ENCODE data around the gene ITGA11.

Gene ITGA11

GRCh38 chr15:68276668-68277067 is 155.3 kb downstream of the ITGA11 start:
- Histone ChIP-seq H3K4me1 (peaks cover 29% of the 10 kb centered on the region), H3K36me3 (replicated peaks) (peaks cover 5% of the 10 kb centered on the region; the same call in 1 of the 2 replicates), H3K4me3 (peak overlapping the region; percentile 93), H3K9me3 (no peaks in the 10 kb centered on the region), H3K27me3 (ENCODE audit: low read depth) (no peaks in the 10 kb centered on the region)
- DNase-seq (ENCODE audit: low spot score in 2 of 2) = no peak
- in situ Hi-C loops (cut with MboI; ENCODE audit: low sequenced_read_pairs) = no loop called here

- DNase-seq (ENCODE audit: low spot score in 2 of 2) = no peak
- Histone ChIP-seq H3K27me3 (ENCODE audit: low read depth) (no peaks in the 10 kb centered on the region), H3K36me3 (replicated peaks) (peaks cover 5% of the 10 kb centered on the region; the same call in 1 of the 2 replicates), H3K9me3 (no peaks in the 10 kb centered on the region), H3K4me3 (no peak overlapping the region), H3K4me1 (peaks cover 18% of the 10 kb centered on the region)
- in situ Hi-C loops (cut with MboI; ENCODE audit: low sequenced_read_pairs) = no loop called here
Measured at GRCh38 chr15:68275165-68275746, 156.7 kb downstream of the ITGA11 start.

GRCh38 chr15:68274201-68274848 is 157.6 kb downstream of the ITGA11 start:
- H3K4me1 ChIP-seq = peaks cover 10% of the 10 kb centered on the region
- in situ Hi-C loops (cut with MboI; ENCODE audit: low sequenced_read_pairs) = no loop called here
- H3K36me3 ChIP-seq (replicated peaks) = peaks cover 4% of the 10 kb centered on the region; the same call in 1 of the 2 replicates
- H3K4me3 ChIP-seq = no peak overlapping the region
- H3K27me3 ChIP-seq (ENCODE audit: low read depth) = no peaks in the 10 kb centered on the region
- H3K9me3 ChIP-seq = no peaks in the 10 kb centered on the region
- DNase-seq (ENCODE audit: low spot score in 2 of 2) = no peak

GRCh38 chr15:68272721-68273271 is 159.2 kb downstream of the ITGA11 start:
- Histone ChIP-seq H3K27me3 (ENCODE audit: low read depth) (peaks cover 10% of the 10 kb centered on the region), H3K4me3 (no peak overlapping the region), H3K4me1 (peaks cover 10% of the 10 kb centered on the region), H3K9me3 (no peaks in the 10 kb centered on the region), H3K36me3 (replicated peaks) (no peaks in the 10 kb centered on the region)
- in situ Hi-C loops (cut with MboI; ENCODE audit: low sequenced_read_pairs) = no loop called here
- DNase-seq (ENCODE audit: low spot score in 2 of 2) = no peak

- in situ Hi-C loops (cut with MboI; ENCODE audit: low sequenced_read_pairs) = no loop called here
- Histone ChIP-seq H3K9me3 (no peaks in the 10 kb centered on the region), H3K4me1 (peaks cover 6% of the 10 kb centered on the region), H3K4me3 (no peak overlapping the region), H3K36me3 (replicated peaks) (no peaks in the 10 kb centered on the region), H3K27me3 (ENCODE audit: low read depth) (peaks cover 17% of the 10 kb centered on the region)
- no peak for DNase-seq (ENCODE audit: low spot score in 2 of 2)
Measured at GRCh38 chr15:68271854-68272471, 160.0 kb downstream of the ITGA11 start.

GRCh38 chr15:68268405-68268804 is 163.6 kb downstream of the ITGA11 start:
- in situ Hi-C loops (cut with MboI; ENCODE audit: low sequenced_read_pairs) = no loop called here
- Histone ChIP-seq H3K4me1 (peaks cover 8% of the 10 kb centered on the region), H3K27me3 (ENCODE audit: low read depth) (peaks cover 46% of the 10 kb centered on the region), H3K4me3 (no peak overlapping the region), H3K9me3 (no peaks in the 10 kb centered on the region), H3K36me3 (replicated peaks) (no peaks in the 10 kb centered on the region)
- no peak for DNase-seq (ENCODE audit: low spot score in 2 of 2)

- H3K4me1 ChIP-seq = peaks cover 21% of the 10 kb centered on the region
- DNase-seq (ENCODE audit: low spot score in 2 of 2) = no peak
Measured at GRCh38 chr15:68265674-68266073, 166.3 kb downstream of the ITGA11 start.

GRCh38 chr15:68265081-68265480 is 166.9 kb downstream of the ITGA11 start:
- in situ Hi-C loops (cut with MboI; ENCODE audit: low sequenced_read_pairs) = no loop called here
- H3K36me3 ChIP-seq (replicated peaks) = no peaks in the 10 kb centered on the region

More at GRCh38 chr15:68265674-68266073, 166.3 kb downstream of the ITGA11 start:
- Histone ChIP-seq H3K4me3 (no peak overlapping the region), H3K9me3 (no peaks in the 10 kb centered on the region), H3K27me3 (ENCODE audit: low read depth) (peaks cover 49% of the 10 kb centered on the region), H3K36me3 (replicated peaks) (no peaks in the 10 kb centered on the region)
- in situ Hi-C loops (cut with MboI; ENCODE audit: low sequenced_read_pairs) = no loop called here

GRCh38 chr15:68264282-68264681 is 167.7 kb downstream of the ITGA11 start:
- Histone ChIP-seq H3K4me3 (no peak overlapping the region), H3K27me3 (ENCODE audit: low read depth) (peaks cover 59% of the 10 kb centered on the region), H3K4me1 (peaks cover 21% of the 10 kb centered on the region), H3K9me3 (no peaks in the 10 kb centered on the region), H3K36me3 (replicated peaks) (no peaks in the 10 kb centered on the region)
- DNase-seq (ENCODE audit: low spot score in 2 of 2) = no peak
- in situ Hi-C loops (cut with MboI; ENCODE audit: low sequenced_read_pairs) = no loop called here

More at GRCh38 chr15:68265081-68265480, 166.9 kb downstream of the ITGA11 start:
- Histone ChIP-seq H3K9me3 (no peaks in the 10 kb centered on the region), H3K4me1 (peaks cover 21% of the 10 kb centered on the region), H3K27me3 (ENCODE audit: low read depth) (peaks cover 52% of the 10 kb centered on the region), H3K4me3 (no peak overlapping the region)
- no peak for DNase-seq (ENCODE audit: low spot score in 2 of 2)

- DNase-seq (ENCODE audit: low spot score in 2 of 2) = peak; percentile 63 to 97
- no peaks in the 10 kb centered on the region for H3K9me3 ChIP-seq
- peaks cover 21% of the 10 kb centered on the region for H3K4me1 ChIP-seq
- no peak overlapping the region for H3K4me3 ChIP-seq
- H3K27me3 ChIP-seq (ENCODE audit: low read depth) = peaks cover 54% of the 10 kb centered on the region
- H3K36me3 ChIP-seq (replicated peaks) = no peaks in the 10 kb centered on the region
- in situ Hi-C loops (cut with MboI; ENCODE audit: low sequenced_read_pairs) = no loop called here
Measured at GRCh38 chr15:68262514-68263356, 169.2 kb downstream of the ITGA11 start.

GRCh38 chr15:68261980-68262379 is 170.0 kb downstream of the ITGA11 start:
- H3K9me3 ChIP-seq = no peaks in the 10 kb centered on the region
- H3K4me1 ChIP-seq = peaks cover 21% of the 10 kb centered on the region
- H3K27me3 ChIP-seq (ENCODE audit: low read depth) = peaks cover 49% of the 10 kb centered on the region
- H3K4me3 ChIP-seq = no peak overlapping the region
- no peaks in the 10 kb centered on the region for H3K36me3 ChIP-seq (replicated peaks)
- no peak for DNase-seq (ENCODE audit: low spot score in 2 of 2)
- in situ Hi-C loops (cut with MboI; ENCODE audit: low sequenced_read_pairs) = no loop called here

- Histone ChIP-seq H3K4me3 (no peak overlapping the region), H3K4me1 (peaks cover 21% of the 10 kb centered on the region), H3K27me3 (ENCODE audit: low read depth) (peaks cover 47% of the 10 kb centered on the region), H3K36me3 (replicated peaks) (no peaks in the 10 kb centered on the region), H3K9me3 (no peaks in the 10 kb centered on the region)
- in situ Hi-C loops (cut with MboI; ENCODE audit: low sequenced_read_pairs) = no loop called here
- no peak for DNase-seq (ENCODE audit: low spot score in 2 of 2)
Measured at GRCh38 chr15:68261241-68261640, 170.7 kb downstream of the ITGA11 start.

- DNase-seq (ENCODE audit: low spot score in 2 of 2) = no peak
- H3K4me3 ChIP-seq = no peak overlapping the region
- peaks cover 45% of the 10 kb centered on the region for H3K27me3 ChIP-seq (ENCODE audit: low read depth)
- in situ Hi-C loops (cut with MboI; ENCODE audit: low sequenced_read_pairs) = no loop called here
- peaks cover 20% of the 10 kb centered on the region for H3K4me1 ChIP-seq
- no peaks in the 10 kb centered on the region for H3K36me3 ChIP-seq (replicated peaks)
- no peaks in the 10 kb centered on the region for H3K9me3 ChIP-seq
Measured at GRCh38 chr15:68259883-68260282, 172.1 kb downstream of the ITGA11 start.

All from HAP-1 (cell line).